GM12801 (cell line): ENCODE measurements around the gene CEP97.

Experiments
- CTCF ChIP-seq: IDR thresholded peaks from one replicate; pipeline ENCODE4 v1.5.1; 2011; ENCODE audit warnings: control low read depth; ENCODE audit not compliant: insufficient read length; ENCODE audit errors: extremely low read depth

Gene CEP97

DNA sequence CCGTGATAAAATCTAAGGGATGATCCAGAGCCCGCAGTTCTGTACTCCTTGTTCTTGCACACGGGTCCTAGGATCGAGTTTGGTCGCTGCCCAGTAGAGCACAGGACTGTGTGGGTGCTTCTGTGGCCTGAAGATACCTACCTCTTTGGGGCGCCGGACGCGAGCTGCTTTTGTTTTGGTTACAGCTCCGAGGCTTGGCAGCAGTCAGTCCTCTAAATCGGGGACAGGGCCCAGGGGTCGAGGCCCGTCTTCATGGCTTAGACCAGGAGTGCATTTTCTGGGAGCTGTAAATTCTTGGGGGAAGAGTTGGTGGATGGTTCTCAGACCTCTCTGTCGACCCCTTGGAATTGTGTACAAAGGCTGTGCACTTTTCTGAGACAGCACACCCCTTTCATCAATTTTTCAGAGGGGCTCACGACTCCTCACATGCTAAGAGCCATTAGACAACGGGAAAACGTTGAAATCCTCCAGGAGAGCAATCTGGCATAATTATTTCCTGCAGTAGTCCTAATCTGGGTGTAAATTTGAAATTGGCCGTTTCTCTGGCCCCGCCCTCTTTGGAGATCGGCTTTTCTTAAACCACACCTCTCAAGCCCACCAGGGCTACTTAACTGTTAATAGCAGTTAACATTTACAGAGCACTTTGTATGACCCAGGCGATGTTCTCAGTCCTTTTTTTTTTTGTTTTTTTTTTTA lies 928 bp downstream of the CEP97 start:
- TF ChIP-seq CTCF: no peak

- TF ChIP-seq CTCF: no peak
These were observed 1.5 kb downstream of the CEP97 start for GRCh38 chr3:101725890-101726275.

DNA sequence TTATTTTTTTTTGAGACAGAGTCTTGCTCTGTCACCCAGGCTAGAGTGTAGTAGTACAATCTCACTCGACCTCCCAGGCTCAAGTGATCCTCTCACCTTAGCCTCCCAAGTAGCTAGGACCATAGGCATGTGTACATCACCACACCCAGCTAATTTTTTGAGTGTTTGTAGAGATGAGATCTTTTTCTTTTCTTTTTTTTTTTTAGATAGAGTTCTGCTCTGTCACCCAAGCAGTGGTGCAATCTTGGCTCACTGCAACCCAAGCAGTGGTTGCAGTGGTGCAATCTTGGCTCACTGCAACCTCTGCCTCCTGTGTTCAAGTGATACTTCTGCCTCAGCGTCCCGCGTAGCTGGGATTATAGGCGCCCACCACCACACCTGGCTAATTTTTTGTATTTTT lies 5.2 kb downstream of the CEP97 start:
- no peak for TF ChIP-seq CTCF

- TF ChIP-seq CTCF: no peak
These were observed 6.4 kb downstream of the CEP97 start for GRCh38 chr3:101730839-101731238.

DNA sequence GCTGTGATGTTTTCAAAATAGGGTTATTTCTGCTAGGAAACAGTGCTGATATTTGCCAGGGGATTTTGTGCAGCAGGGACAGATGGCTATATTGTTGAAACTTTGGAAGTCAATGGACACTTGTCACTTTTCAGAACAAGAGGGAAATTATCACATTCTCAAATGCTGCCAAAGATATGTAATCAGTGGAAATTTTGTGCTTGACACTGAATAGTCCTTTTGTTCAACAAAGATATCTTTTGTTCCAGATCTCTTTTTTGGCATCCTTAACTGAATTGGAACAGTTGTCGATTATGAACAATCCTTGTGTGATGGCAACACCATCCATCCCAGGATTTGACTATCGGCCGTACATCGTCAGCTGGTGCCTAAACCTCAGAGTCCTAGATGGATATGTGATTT lies 7.8 kb downstream of the CEP97 start:
- no peak for TF ChIP-seq CTCF

DNA sequence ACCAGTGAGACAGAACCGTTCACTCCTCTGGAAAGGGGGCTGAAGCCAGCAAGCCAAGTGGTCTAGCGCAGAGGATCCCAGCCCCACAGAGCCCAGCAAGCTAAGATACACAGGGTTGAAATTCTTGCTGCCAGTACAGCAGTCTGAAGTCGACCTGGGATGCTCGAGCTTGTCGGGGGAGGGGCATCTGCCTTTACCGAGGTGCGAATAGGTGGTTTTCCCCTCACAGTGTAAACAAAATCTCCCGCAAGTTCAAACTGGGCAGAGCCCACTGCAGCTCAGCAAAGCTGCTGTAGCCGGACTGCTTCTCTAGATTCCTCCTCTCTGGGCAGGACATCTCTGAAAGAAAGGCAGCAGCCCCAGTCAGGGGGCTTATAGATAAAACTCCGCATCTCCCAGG lies 11.4 kb downstream of the CEP97 start:
- no peak for TF ChIP-seq CTCF

DNA sequence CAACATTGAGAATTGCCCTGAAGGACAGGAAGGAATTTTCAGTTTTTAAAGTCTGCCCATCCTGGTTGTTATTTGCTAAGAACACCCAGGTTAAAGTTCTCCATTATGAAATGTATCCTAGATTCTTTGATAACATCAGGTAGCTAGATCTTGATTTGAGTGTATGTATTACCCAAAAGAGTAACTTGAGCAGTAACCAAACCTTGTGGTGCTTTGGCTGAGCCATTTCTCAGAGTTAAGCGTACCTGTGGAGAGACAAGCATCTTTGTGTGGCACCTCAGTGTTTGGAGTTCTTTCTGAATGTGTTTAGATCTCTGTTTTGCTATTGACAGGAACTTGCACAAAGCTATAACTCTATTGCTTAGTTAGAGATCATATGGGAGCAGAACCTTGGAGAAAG lies 20.4 kb downstream of the CEP97 start:
- no peak for TF ChIP-seq CTCF
